ENCODE data around the gene EIPR1. TPM values are rescaled to one million over a fixed set of nuclear protein-coding genes. Genes with fewer than 3 reads are reported as not detected.
A peak's percentile ranks its signal among the peaks of the same experiment; 100 is the strongest.

EIPR1 gene
- total RNA-seq, 2 experiments from 2014 or later, result 38.3 to 43.1 TPM

GRCh38 chr2:3316456-3317276 is 61.0 kb downstream of the EIPR1 start:
- Mint-ChIP-seq H3K4me3 (no peak overlapping the region), H3K4me1 (peaks cover 11% of the 10 kb centered on the region), H3K27me3 (no peaks in the 10 kb centered on the region), H3K27ac (no peak overlapping the region), H3K36me3 (peaks cover 12% of the 10 kb centered on the region), H3K9me3 (no peaks in the 10 kb centered on the region)
- DNase-seq, result no peak

- no peaks in the 10 kb centered on the region for H3K27me3 Mint-ChIP-seq
- no peaks in the 10 kb centered on the region for H3K9me3 Mint-ChIP-seq
- H3K36me3 Mint-ChIP-seq, result peaks cover 10% of the 10 kb centered on the region
- no peak for DNase-seq
- H3K4me1 Mint-ChIP-seq, result peaks cover 11% of the 10 kb centered on the region
- no peak overlapping the region for H3K27ac Mint-ChIP-seq
- H3K4me3 Mint-ChIP-seq, result no peak overlapping the region
These were observed 63.0 kb downstream of the EIPR1 start for GRCh38 chr2:3314626-3315025.

- H3K27me3 Mint-ChIP-seq, result no peaks in the 10 kb centered on the region
- H3K9me3 Mint-ChIP-seq, result no peaks in the 10 kb centered on the region
- H3K36me3 Mint-ChIP-seq, result peaks cover 12% of the 10 kb centered on the region
- H3K27ac Mint-ChIP-seq, result no peak overlapping the region
- no peak for DNase-seq
- H3K4me1 Mint-ChIP-seq, result peaks cover 11% of the 10 kb centered on the region
- H3K4me3 Mint-ChIP-seq, result no peak overlapping the region
These were observed 63.7 kb downstream of the EIPR1 start for GRCh38 chr2:3313781-3314375.

GRCh38 chr2:3312576-3313345 is 64.9 kb downstream of the EIPR1 start:
- Mint-ChIP-seq H3K4me3 (no peak overlapping the region), H3K9me3 (no peaks in the 10 kb centered on the region), H3K36me3 (peaks cover 9% of the 10 kb centered on the region), H3K27ac (peak overlapping the region; percentile 13), H3K4me1 (peaks cover 11% of the 10 kb centered on the region), H3K27me3 (no peaks in the 10 kb centered on the region)
- no peak for DNase-seq

- Mint-ChIP-seq H3K27me3 (no peaks in the 10 kb centered on the region), H3K4me3 (no peak overlapping the region), H3K36me3 (peaks cover 2% of the 10 kb centered on the region), H3K27ac (no peak overlapping the region), H3K9me3 (no peaks in the 10 kb centered on the region), H3K4me1 (peaks cover 11% of the 10 kb centered on the region)
- DNase-seq, result no peak
These were observed 66.0 kb downstream of the EIPR1 start for GRCh38 chr2:3311601-3312000.

- H3K27ac Mint-ChIP-seq, result no peak overlapping the region
These were observed 67.9 kb downstream of the EIPR1 start for GRCh38 chr2:3309496-3310355.

GRCh38 chr2:3307901-3308300 is 69.7 kb downstream of the EIPR1 start:
- no peaks in the 10 kb centered on the region for H3K9me3 Mint-ChIP-seq
- peaks cover 2% of the 10 kb centered on the region for H3K36me3 Mint-ChIP-seq
- no peak overlapping the region for H3K4me3 Mint-ChIP-seq
- H3K27me3 Mint-ChIP-seq, result no peaks in the 10 kb centered on the region
- no peak overlapping the region for H3K27ac Mint-ChIP-seq
- H3K4me1 Mint-ChIP-seq, result peaks cover 16% of the 10 kb centered on the region
- DNase-seq, result no peak

More at GRCh38 chr2:3309496-3310355, 67.9 kb downstream of the EIPR1 start:
- H3K27me3 Mint-ChIP-seq, result no peaks in the 10 kb centered on the region
- H3K36me3 Mint-ChIP-seq, result peaks cover 2% of the 10 kb centered on the region
- no peak overlapping the region for H3K4me3 Mint-ChIP-seq
- peaks cover 11% of the 10 kb centered on the region for H3K4me1 Mint-ChIP-seq
- no peaks in the 10 kb centered on the region for H3K9me3 Mint-ChIP-seq
- no peak for DNase-seq

- no peak for DNase-seq
- Mint-ChIP-seq H3K36me3 (peaks cover 5% of the 10 kb centered on the region), H3K9me3 (no peaks in the 10 kb centered on the region), H3K27ac (no peak overlapping the region), H3K4me1 (peaks cover 16% of the 10 kb centered on the region), H3K27me3 (no peaks in the 10 kb centered on the region), H3K4me3 (no peak overlapping the region)
These were observed 70.4 kb downstream of the EIPR1 start for GRCh38 chr2:3307236-3307635.

- Mint-ChIP-seq H3K36me3 (peaks cover 7% of the 10 kb centered on the region), H3K9me3 (no peaks in the 10 kb centered on the region), H3K4me1 (peaks cover 16% of the 10 kb centered on the region), H3K27me3 (no peaks in the 10 kb centered on the region), H3K4me3 (no peak overlapping the region), H3K27ac (no peak overlapping the region)
- DNase-seq, result no peak
These were observed 71.7 kb downstream of the EIPR1 start for GRCh38 chr2:3305952-3306351.

GRCh38 chr2:3305431-3305830 is 72.2 kb downstream of the EIPR1 start:
- no peaks in the 10 kb centered on the region for H3K27me3 Mint-ChIP-seq
- DNase-seq, result no peak
- H3K4me1 Mint-ChIP-seq, result peaks cover 16% of the 10 kb centered on the region
- no peak overlapping the region for H3K27ac Mint-ChIP-seq
- H3K9me3 Mint-ChIP-seq, result no peaks in the 10 kb centered on the region
- H3K36me3 Mint-ChIP-seq, result peaks cover 7% of the 10 kb centered on the region
- H3K4me3 Mint-ChIP-seq, result no peak overlapping the region

- H3K27ac Mint-ChIP-seq, result no peak overlapping the region
- H3K4me3 Mint-ChIP-seq, result peak overlapping the region; percentile 11
These were observed 73.8 kb downstream of the EIPR1 start for GRCh38 chr2:3303583-3304406.

GRCh38 chr2:3302751-3303582 is 74.7 kb downstream of the EIPR1 start:
- peak overlapping the region; percentile 11 for H3K4me3 Mint-ChIP-seq

More at GRCh38 chr2:3303583-3304406, 73.8 kb downstream of the EIPR1 start:
- peaks cover 17% of the 10 kb centered on the region for H3K4me1 Mint-ChIP-seq
- H3K9me3 Mint-ChIP-seq, result no peaks in the 10 kb centered on the region
- peaks cover 8% of the 10 kb centered on the region for H3K36me3 Mint-ChIP-seq
- no peaks in the 10 kb centered on the region for H3K27me3 Mint-ChIP-seq
- peak; percentile 75 for DNase-seq

GRCh38 chr2:3302421-3302750 is 75.2 kb downstream of the EIPR1 start:
- peaks cover 18% of the 10 kb centered on the region for H3K4me1 Mint-ChIP-seq
- H3K27ac Mint-ChIP-seq, result no peak overlapping the region
- H3K4me3 Mint-ChIP-seq, result no peak overlapping the region
- DNase-seq, result no peak
- no peaks in the 10 kb centered on the region for H3K27me3 Mint-ChIP-seq
- H3K36me3 Mint-ChIP-seq, result peaks cover 12% of the 10 kb centered on the region
- no peaks in the 10 kb centered on the region for H3K9me3 Mint-ChIP-seq

More at GRCh38 chr2:3302751-3303582, 74.7 kb downstream of the EIPR1 start:
- Mint-ChIP-seq H3K27me3 (no peaks in the 10 kb centered on the region), H3K36me3 (peaks cover 12% of the 10 kb centered on the region), H3K9me3 (no peaks in the 10 kb centered on the region), H3K27ac (no peak overlapping the region), H3K4me1 (peaks cover 18% of the 10 kb centered on the region)
- DNase-seq, result no peak
